GM19099 (cell line): Measurements from ENCODE around the gene SBF1.

Experiments used
- POLR2A ChIP-seq: IDR thresholded peaks from 3 replicates; pipeline ENCODE4 v1.6.1; 2011; ENCODE audit warnings: low read depth; ENCODE audit not compliant: insufficient read length; ENCODE audit errors: extremely low read depth

The SBF1 gene

DNA sequence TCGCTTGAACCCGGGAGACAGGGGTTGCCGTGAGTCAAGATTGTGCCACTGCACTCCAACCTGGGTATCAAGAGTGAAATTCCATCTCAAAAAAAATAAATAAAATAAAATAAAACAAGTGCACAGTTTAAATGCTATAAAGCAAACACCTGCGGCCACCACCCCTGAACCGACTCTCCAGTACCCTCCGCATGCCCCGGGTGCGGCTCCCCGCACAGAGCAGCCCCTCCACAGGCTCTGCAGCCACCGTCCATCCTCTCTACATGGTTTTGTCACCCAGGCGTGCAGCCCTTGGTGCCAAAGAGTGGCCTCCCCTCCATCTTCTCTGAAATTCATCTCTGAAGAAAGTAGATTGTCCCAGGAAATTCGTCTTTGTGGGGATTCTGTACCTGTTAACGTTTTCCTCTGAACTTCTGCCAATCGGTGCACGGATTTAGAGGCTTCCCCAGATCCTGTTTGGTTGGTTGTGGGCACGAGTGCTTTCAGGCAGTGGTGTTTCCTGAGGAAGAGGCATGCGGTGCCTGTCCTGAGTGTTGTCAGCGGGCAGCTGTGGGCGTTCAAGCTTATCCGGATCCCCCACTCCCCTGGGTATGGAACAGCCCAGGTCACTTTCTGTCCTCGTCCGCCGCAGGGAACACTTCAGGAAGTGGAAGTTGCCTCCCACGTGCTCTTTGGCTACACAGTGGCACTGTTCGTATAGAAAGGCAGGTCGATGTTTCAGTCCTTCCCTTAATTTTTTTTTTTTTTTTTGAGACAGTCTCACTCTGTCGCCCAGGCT, 15.9 kb upstream of the SBF1 start:
- TF ChIP-seq POLR2A, result no peak

DNA sequence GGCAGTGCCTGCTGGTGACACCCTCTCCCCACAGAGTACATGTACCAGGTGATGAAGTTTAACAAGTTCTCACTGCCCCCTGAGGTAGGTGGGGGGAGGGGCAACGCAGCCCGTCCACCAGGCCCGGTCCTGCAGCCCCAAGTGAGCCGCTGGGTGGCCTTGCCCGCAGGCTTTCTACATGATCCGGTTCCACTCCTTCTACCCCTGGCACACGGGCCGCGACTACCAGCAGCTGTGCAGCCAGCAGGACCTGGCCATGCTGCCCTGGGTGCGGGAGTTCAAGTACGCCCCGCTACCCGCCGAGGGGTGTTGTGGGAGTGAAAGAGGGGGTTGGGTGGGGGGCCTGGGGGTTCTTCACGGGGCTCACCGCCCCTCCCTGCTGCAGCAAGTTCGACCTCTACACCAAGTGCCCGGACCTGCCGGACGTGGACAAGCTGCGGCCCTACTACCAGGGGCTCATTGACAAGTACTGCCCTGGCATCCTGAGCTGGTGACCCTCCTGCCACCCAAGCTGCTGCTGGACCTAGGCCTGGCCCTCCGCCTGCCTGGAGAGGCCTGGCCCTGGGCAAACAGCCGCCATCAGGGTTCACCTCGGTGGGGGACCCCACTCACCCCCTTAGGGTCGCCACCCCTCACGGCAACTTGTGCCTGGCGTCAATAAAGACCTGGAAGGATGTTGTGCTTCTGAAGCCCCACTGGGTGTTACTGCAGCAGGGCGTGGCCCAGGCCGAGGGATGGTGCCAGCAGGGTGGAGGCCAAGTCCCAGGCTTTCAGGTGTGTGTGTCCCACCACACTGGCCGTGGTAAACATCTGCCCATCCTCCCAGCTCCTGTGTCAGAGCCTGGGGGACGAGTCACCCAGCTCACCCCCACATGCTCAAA, 14.8 kb upstream of the SBF1 start:
- TF ChIP-seq POLR2A, result no peak

DNA sequence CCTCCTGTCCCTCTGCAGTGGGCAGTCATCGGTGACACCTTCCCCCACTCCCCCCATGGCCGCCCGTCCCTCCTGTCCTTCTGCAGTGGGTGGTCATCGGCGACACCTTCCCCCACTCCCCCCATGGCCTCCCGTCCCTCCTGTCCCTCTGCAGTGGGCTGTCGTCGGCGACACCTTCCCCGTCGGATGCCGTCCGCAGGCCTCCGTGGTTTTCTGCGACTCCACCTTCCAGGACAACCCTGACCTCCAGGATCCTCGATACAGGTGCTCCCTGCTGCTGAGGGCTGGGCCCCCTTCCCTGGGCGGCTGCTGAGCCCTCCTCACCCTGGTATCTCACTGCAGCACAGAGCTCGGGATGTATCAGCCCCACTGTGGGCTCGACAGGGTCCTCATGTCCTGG, 14.1 kb upstream of the SBF1 start:
- TF ChIP-seq POLR2A, result no peak

- no peak for TF ChIP-seq POLR2A
Measured at GRCh38 chr22:50488006-50488677, 13.3 kb upstream of the SBF1 start.

- TF ChIP-seq POLR2A, result no peak
Measured at GRCh38 chr22:50487290-50488005, 12.6 kb upstream of the SBF1 start.

GRCh38 chr22:50486561-50487289, 11.9 kb upstream of the SBF1 start, which contains the start of gene MIOX:
TSS of gene MIOX (plus strand) at chr22:50486859. CDS start at chr22:50486898, 39 bp downstream.
- no peak for TF ChIP-seq POLR2A

DNA sequence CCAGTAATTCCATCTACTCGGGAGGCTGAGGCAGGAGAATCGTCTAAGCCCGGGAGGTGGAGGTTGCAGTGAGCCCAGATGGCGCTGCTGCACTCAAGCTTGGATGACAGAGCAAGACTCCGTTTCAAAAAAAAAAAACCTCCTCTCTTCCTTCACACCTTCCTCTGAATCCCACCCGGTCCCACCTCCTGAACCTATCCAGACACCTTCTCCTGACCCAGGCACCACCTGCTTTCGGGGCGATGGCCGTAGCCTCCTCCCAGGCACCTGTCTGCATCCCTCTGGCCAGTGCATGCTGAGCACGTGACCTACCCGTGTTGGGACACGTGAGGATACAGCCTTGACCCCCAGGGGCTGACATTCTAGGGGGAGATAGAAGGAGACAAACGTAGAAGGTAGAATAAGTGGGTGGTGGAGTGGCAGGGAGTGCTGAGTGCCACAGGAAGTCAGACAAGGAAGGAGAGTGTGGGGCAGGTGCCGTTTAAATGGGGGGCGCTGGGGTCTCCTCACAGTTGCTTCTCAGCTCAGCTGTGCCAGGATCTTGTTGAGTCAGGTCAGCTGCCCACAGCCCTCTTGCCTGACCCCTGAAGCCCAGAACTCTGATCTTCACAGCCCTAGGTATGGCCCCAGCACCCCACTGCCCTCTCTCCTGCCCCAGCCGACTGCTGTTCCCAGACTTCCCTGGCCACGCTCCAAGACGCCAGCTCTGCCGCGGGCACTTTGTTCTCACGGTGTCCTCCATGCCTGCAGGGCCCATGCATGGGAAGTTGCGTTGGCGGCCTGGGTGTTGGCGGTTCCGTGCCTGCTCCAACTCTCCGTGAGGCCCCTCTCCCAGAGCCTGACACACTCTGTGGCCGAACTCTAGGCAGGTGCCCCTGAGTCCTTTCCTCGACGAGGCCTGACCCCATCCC, 10.6 kb upstream of the SBF1 start:
- TF ChIP-seq POLR2A, result no peak

GRCh38 chr22:50483977-50484853, 9.4 kb upstream of the SBF1 start:
- no peak for TF ChIP-seq POLR2A

DNA sequence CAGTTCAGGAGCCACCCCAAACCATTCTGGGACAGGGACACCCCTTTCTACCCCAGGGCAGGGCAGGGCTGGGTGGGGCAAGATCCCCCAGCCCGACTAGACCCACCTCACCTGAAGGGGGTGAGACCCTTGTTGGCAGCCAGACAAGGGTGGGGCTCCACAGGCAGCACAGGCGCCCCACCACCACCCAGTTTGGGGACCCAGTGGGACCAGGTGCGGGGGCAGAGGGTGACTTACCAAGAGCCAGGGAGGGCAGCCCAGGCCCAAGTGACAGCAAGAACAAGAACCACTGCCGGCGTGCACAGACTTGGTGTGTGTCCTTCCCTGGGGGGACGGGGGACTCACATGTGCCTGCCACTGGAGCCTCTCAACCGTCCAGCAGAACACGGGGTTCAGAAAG, 8.7 kb upstream of the SBF1 start:
- no peak for TF ChIP-seq POLR2A

DNA sequence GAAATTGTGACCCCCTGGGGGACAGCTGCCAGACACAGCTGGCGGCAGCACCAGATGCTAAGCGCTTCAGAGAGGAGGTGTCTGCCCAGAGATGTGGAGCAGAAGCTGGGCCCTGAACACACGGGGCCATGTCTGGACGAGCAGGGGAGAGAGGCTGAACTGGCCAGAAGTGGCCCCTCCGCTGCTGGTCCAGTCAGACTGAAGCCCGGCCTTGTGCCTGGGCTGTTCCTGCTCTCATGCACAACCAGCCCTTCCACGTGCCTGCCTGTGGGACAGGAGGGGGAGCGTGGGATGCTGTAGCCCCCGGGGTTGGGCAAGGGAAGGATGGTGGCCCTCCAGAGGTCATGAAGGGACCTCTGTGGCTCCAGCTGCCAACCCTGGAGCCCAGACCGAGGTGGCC, 8.3 kb upstream of the SBF1 start:
- TF ChIP-seq POLR2A, result no peak

- no peak for TF ChIP-seq POLR2A
Measured at GRCh38 chr22:50482107-50483074, 7.6 kb upstream of the SBF1 start.
